IPS-18c (cell line): ENCODE results near the gene GPSM1.
"Not testable (repeated sequence)": the region's sequence is repeated elsewhere in the genome, so short reads cannot be mapped to it uniquely, and the experiment has no call there.

Experiments used
- H3K4me3 ChIP-seq: 2 replicates; pipeline ENCODE4 v1.7.0; 2013; ENCODE audit warnings: low read depth, mild to moderate bottlenecking, low read length, moderate library complexity; ENCODE audit not compliant: insufficient read depth
- H3K9me3 ChIP-seq: one replicate; pipeline ENCODE4 v1.6.1; 2013; ENCODE audit warnings: mild to moderate bottlenecking, low read length, moderate library complexity; ENCODE audit not compliant: control insufficient read depth, insufficient read depth

The GPSM1 gene

GRCh38 chr9:136311051-136312008, 16.0 kb upstream of the GPSM1 start:
- H3K9me3 ChIP-seq = no peaks in the 10 kb centered on the region
- H3K4me3 ChIP-seq = no peak overlapping the region

GRCh38 chr9:136312009-136312375, 15.3 kb upstream of the GPSM1 start:
- no peak overlapping the region for H3K4me3 ChIP-seq
- H3K9me3 ChIP-seq = no peaks in the 10 kb centered on the region

- no peak overlapping the region for H3K4me3 ChIP-seq
- H3K9me3 ChIP-seq = no peaks in the 10 kb centered on the region
Observed at GRCh38 chr9:136312436-136312835, 14.9 kb upstream of the GPSM1 start.

- H3K9me3 ChIP-seq = no peaks in the 10 kb centered on the region
- H3K4me3 ChIP-seq = no peak overlapping the region
Observed at GRCh38 chr9:136313111-136314055, 14.0 kb upstream of the GPSM1 start.

- Histone ChIP-seq H3K9me3 (no peaks in the 10 kb centered on the region), H3K4me3 (no peak overlapping the region)
Observed at GRCh38 chr9:136314056-136314416, 13.3 kb upstream of the GPSM1 start.

GRCh38 chr9:136314944-136315343, 12.4 kb upstream of the GPSM1 start:
- no peak overlapping the region; the same call in 1 of the 2 replicates for H3K4me3 ChIP-seq
- no peaks in the 10 kb centered on the region for H3K9me3 ChIP-seq

- Histone ChIP-seq H3K9me3 (no peaks in the 10 kb centered on the region), H3K4me3 (no peak overlapping the region)
Observed at GRCh38 chr9:136316271-136316751, 11.0 kb upstream of the GPSM1 start.

- Histone ChIP-seq H3K4me3 (no peak overlapping the region), H3K9me3 (no peaks in the 10 kb centered on the region)
Observed at GRCh38 chr9:136316896-136317676, 10.3 kb upstream of the GPSM1 start.

GRCh38 chr9:136317695-136318094, 9.6 kb upstream of the GPSM1 start:
- Histone ChIP-seq H3K4me3 (no peak overlapping the region), H3K9me3 (no peaks in the 10 kb centered on the region)

GRCh38 chr9:136318111-136318775, 9.1 kb upstream of the GPSM1 start:
- no peak overlapping the region for H3K4me3 ChIP-seq

GRCh38 chr9:136318776-136319241, 8.5 kb upstream of the GPSM1 start:
- Histone ChIP-seq H3K4me3 (no peak overlapping the region), H3K9me3 (no peaks in the 10 kb centered on the region)

More at GRCh38 chr9:136318111-136318775, 9.1 kb upstream of the GPSM1 start:
- no peaks in the 10 kb centered on the region for H3K9me3 ChIP-seq

- H3K9me3 ChIP-seq, H3K4me3 ChIP-seq: not testable (repeated sequence)
Observed at GRCh38 chr9:136319244-136319643, 8.1 kb upstream of the GPSM1 start.

GRCh38 chr9:136319955-136320354, 7.4 kb upstream of the GPSM1 start:
- not testable (repeated sequence) for H3K9me3 ChIP-seq, H3K4me3 ChIP-seq

- H3K4me3 ChIP-seq, H3K9me3 ChIP-seq: not testable (repeated sequence)
Observed at GRCh38 chr9:136320972-136321371, 6.4 kb upstream of the GPSM1 start.

GRCh38 chr9:136321561-136321960, 5.8 kb upstream of the GPSM1 start:
- H3K4me3 ChIP-seq = no peak overlapping the region
- no peaks in the 10 kb centered on the region for H3K9me3 ChIP-seq

- Histone ChIP-seq H3K4me3 (no peak overlapping the region), H3K9me3 (no peaks in the 10 kb centered on the region)
Observed at GRCh38 chr9:136322756-136323330, 4.5 kb upstream of the GPSM1 start.
